GM21786 (cell line): ENCODE results near the gene NR2F1.

Source experiments
- ATAC-seq: cut with Tn5 transposase; IDR thresholded peaks from one replicate; pipeline ENCODE4 v1.9.1; 2021; ENCODE audit not compliant: unreplicated experiment

Gene NR2F1

GRCh38 chr5:93603793-93604643, 21.0 kb downstream of the NR2F1 start:
- no peak for ATAC-seq

GRCh38 chr5:93604644-93605515, 21.9 kb downstream of the NR2F1 start:
- no peak for ATAC-seq

- ATAC-seq = no peak
Observed at GRCh38 chr5:93606382-93606752, 23.3 kb downstream of the NR2F1 start.

GRCh38 chr5:93607367-93608258, 24.6 kb downstream of the NR2F1 start:
- peak; percentile 84 for ATAC-seq

- ATAC-seq = no peak
Observed at GRCh38 chr5:93608855-93609254, 25.8 kb downstream of the NR2F1 start.

- no peak for ATAC-seq
Observed at GRCh38 chr5:93609762-93610161, 26.7 kb downstream of the NR2F1 start.

GRCh38 chr5:93610581-93611272, 27.7 kb downstream of the NR2F1 start:
- ATAC-seq = no peak

- no peak for ATAC-seq
Observed at GRCh38 chr5:93611273-93611975, 28.4 kb downstream of the NR2F1 start.

- ATAC-seq = no peak
Observed at GRCh38 chr5:93611976-93612854, 29.2 kb downstream of the NR2F1 start.

GRCh38 chr5:93612855-93613243, 29.8 kb downstream of the NR2F1 start:
- ATAC-seq = no peak

GRCh38 chr5:93616538-93617174, 33.6 kb downstream of the NR2F1 start:
- ATAC-seq = no peak

- peak; percentile 98 for ATAC-seq
Observed at GRCh38 chr5:93620487-93621326, 37.7 kb downstream of the NR2F1 start.

GRCh38 chr5:93621327-93621798, 38.3 kb downstream of the NR2F1 start:
- ATAC-seq = peak; percentile 4

GRCh38 chr5:93622240-93622885, 39.3 kb downstream of the NR2F1 start:
- no peak for ATAC-seq

- no peak for ATAC-seq
Observed at GRCh38 chr5:93623153-93623552, 40.1 kb downstream of the NR2F1 start.

GRCh38 chr5:93626801-93627200, 43.8 kb downstream of the NR2F1 start:
- ATAC-seq = no peak

- ATAC-seq = no peak
Observed at GRCh38 chr5:93632327-93632726, 49.3 kb downstream of the NR2F1 start.
